Measurements from ENCODE around the gene C1QTNF9. TPM values are rescaled to one million over a fixed set of nuclear protein-coding genes. Genes with fewer than 3 reads are reported as not detected.
A peak's percentile ranks its signal among the peaks of the same experiment; 100 is the strongest.
"Not testable (repeated sequence)": the region's sequence is repeated elsewhere in the genome, so short reads cannot be mapped to it uniquely, and the experiment has no call there.

Gene C1QTNF9
- total RNA-seq, 2 experiments from 2014 or later: not detected

GRCh38 chr13:24313439-24313838 is 4.1 kb downstream of the C1QTNF9 start:
- no peak overlapping the region for H3K27ac Mint-ChIP-seq
- ATAC-seq (ENCODE audit: low read depth) (no peak), DNase-seq (no peak)
- H3K9me3 Mint-ChIP-seq: no peaks in the 10 kb centered on the region
- no peaks in the 10 kb centered on the region for H3K36me3 Mint-ChIP-seq
- peaks cover 3% of the 10 kb centered on the region for H3K27me3 Mint-ChIP-seq
- H3K4me3 Mint-ChIP-seq: no peak overlapping the region
- peaks cover 1% of the 10 kb centered on the region for H3K4me1 Mint-ChIP-seq
- POLR2A ChIA-PET: no interaction called here

- H3K4me3 Mint-ChIP-seq; H3K27ac Mint-ChIP-seq; H3K36me3 Mint-ChIP-seq; DNase-seq; ATAC-seq (ENCODE audit: low read depth); H3K9me3 Mint-ChIP-seq; POLR2A ChIA-PET; H3K27me3 Mint-ChIP-seq; H3K4me1 Mint-ChIP-seq: not testable (repeated sequence)
Measured at GRCh38 chr13:24317835-24318234, 8.5 kb downstream of the C1QTNF9 start.

GRCh38 chr13:24318878-24319277 is 9.5 kb downstream of the C1QTNF9 start:
- ATAC-seq (ENCODE audit: low read depth); H3K27ac Mint-ChIP-seq; H3K27me3 Mint-ChIP-seq; H3K9me3 Mint-ChIP-seq; DNase-seq; H3K4me3 Mint-ChIP-seq; H3K4me1 Mint-ChIP-seq; POLR2A ChIA-PET; H3K36me3 Mint-ChIP-seq: not testable (repeated sequence)

- H3K4me1 Mint-ChIP-seq; H3K9me3 Mint-ChIP-seq; H3K36me3 Mint-ChIP-seq; H3K27ac Mint-ChIP-seq; H3K27me3 Mint-ChIP-seq; ATAC-seq (ENCODE audit: low read depth); POLR2A ChIA-PET; H3K4me3 Mint-ChIP-seq; DNase-seq: not testable (repeated sequence)
Measured at GRCh38 chr13:24319641-24320040, 10.3 kb downstream of the C1QTNF9 start.

GRCh38 chr13:24321416-24321815 is 12.0 kb downstream of the C1QTNF9 start:
- H3K4me1 Mint-ChIP-seq; POLR2A ChIA-PET; H3K4me3 Mint-ChIP-seq; H3K27ac Mint-ChIP-seq; DNase-seq; H3K36me3 Mint-ChIP-seq; H3K9me3 Mint-ChIP-seq; ATAC-seq (ENCODE audit: low read depth): not testable (repeated sequence)
- peaks cover 23% of the 10 kb centered on the region for H3K27me3 Mint-ChIP-seq

- H3K4me3 Mint-ChIP-seq; H3K36me3 Mint-ChIP-seq; H3K9me3 Mint-ChIP-seq; POLR2A ChIA-PET; H3K27ac Mint-ChIP-seq; ATAC-seq (ENCODE audit: low read depth); H3K4me1 Mint-ChIP-seq; DNase-seq: not testable (repeated sequence)
- peaks cover 30% of the 10 kb centered on the region for H3K27me3 Mint-ChIP-seq
Measured at GRCh38 chr13:24322470-24322869, 13.1 kb downstream of the C1QTNF9 start.

- no peak for ATAC-seq (ENCODE audit: low read depth)
- no peak overlapping the region for H3K4me3 Mint-ChIP-seq
Measured at GRCh38 chr13:24323036-24323738, 13.8 kb downstream of the C1QTNF9 start.

GRCh38 chr13:24323739-24324075 is 14.3 kb downstream of the C1QTNF9 start:
- Mint-ChIP-seq H3K36me3 (no peaks in the 10 kb centered on the region), H3K27ac (no peak overlapping the region), H3K9me3 (no peaks in the 10 kb centered on the region), H3K4me1 (no peaks in the 10 kb centered on the region), H3K4me3 (no peak overlapping the region), H3K27me3 (peaks cover 43% of the 10 kb centered on the region)
- ATAC-seq (ENCODE audit: low read depth) (no peak), DNase-seq (no peak)
- POLR2A ChIA-PET: no interaction called here

More at GRCh38 chr13:24323036-24323738, 13.8 kb downstream of the C1QTNF9 start:
- Mint-ChIP-seq H3K4me1 (no peaks in the 10 kb centered on the region), H3K27me3 (peaks cover 37% of the 10 kb centered on the region), H3K36me3 (no peaks in the 10 kb centered on the region), H3K27ac (no peak overlapping the region), H3K9me3 (no peaks in the 10 kb centered on the region)
- DNase-seq: no peak
- POLR2A ChIA-PET: no interaction called here

GRCh38 chr13:24327598-24327997 is 18.2 kb downstream of the C1QTNF9 start:
- POLR2A ChIA-PET; H3K36me3 Mint-ChIP-seq; H3K27ac Mint-ChIP-seq; ATAC-seq (ENCODE audit: low read depth); DNase-seq; H3K9me3 Mint-ChIP-seq; H3K4me1 Mint-ChIP-seq: not testable (repeated sequence)
- Mint-ChIP-seq H3K27me3 (peaks cover 65% of the 10 kb centered on the region), H3K4me3 (peak overlapping the region; percentile 19)

- POLR2A ChIA-PET: no interaction called here
- Mint-ChIP-seq H3K4me1 (no peaks in the 10 kb centered on the region), H3K27ac (no peak overlapping the region), H3K36me3 (no peaks in the 10 kb centered on the region), H3K4me3 (peak overlapping the region; percentile 19), H3K9me3 (peaks cover 1% of the 10 kb centered on the region), H3K27me3 (peaks cover 69% of the 10 kb centered on the region)
- DNase-seq (no peak), ATAC-seq (ENCODE audit: low read depth) (peak; percentile 42)
Measured at GRCh38 chr13:24328145-24328544, 18.8 kb downstream of the C1QTNF9 start.

GRCh38 chr13:24338721-24339120 is 29.3 kb downstream of the C1QTNF9 start:
- no peak overlapping the region for H3K27ac Mint-ChIP-seq
- POLR2A ChIA-PET: no interaction called here
- ATAC-seq (ENCODE audit: low read depth) (no peak), DNase-seq (no peak)
- H3K4me1 Mint-ChIP-seq: no peaks in the 10 kb centered on the region
- peaks cover 2% of the 10 kb centered on the region for H3K9me3 Mint-ChIP-seq
- no peaks in the 10 kb centered on the region for H3K27me3 Mint-ChIP-seq
- H3K4me3 Mint-ChIP-seq: no peak overlapping the region
- no peaks in the 10 kb centered on the region for H3K36me3 Mint-ChIP-seq

GRCh38 chr13:24339937-24340607 is 30.7 kb downstream of the C1QTNF9 start:
- Mint-ChIP-seq H3K27me3 (peaks cover 6% of the 10 kb centered on the region), H3K9me3 (peaks cover 2% of the 10 kb centered on the region), H3K4me1 (no peaks in the 10 kb centered on the region), H3K27ac (no peak overlapping the region), H3K36me3 (no peaks in the 10 kb centered on the region), H3K4me3 (no peak overlapping the region)
- no peak for ATAC-seq (ENCODE audit: low read depth)
- no peak for DNase-seq
- POLR2A ChIA-PET: no interaction called here

GRCh38 chr13:24340608-24340955 is 31.2 kb downstream of the C1QTNF9 start:
- no peak overlapping the region for H3K27ac Mint-ChIP-seq
- peaks cover 2% of the 10 kb centered on the region for H3K9me3 Mint-ChIP-seq
- H3K4me1 Mint-ChIP-seq: no peaks in the 10 kb centered on the region
- ATAC-seq (ENCODE audit: low read depth) (no peak), DNase-seq (no peak)
- H3K36me3 Mint-ChIP-seq: no peaks in the 10 kb centered on the region
- H3K4me3 Mint-ChIP-seq: no peak overlapping the region
- POLR2A ChIA-PET: no interaction called here
- peaks cover 8% of the 10 kb centered on the region for H3K27me3 Mint-ChIP-seq

GRCh38 chr13:24341439-24341838 is 32.1 kb downstream of the C1QTNF9 start:
- H3K36me3 Mint-ChIP-seq: no peaks in the 10 kb centered on the region
- no peak for DNase-seq
- H3K27me3 Mint-ChIP-seq: peaks cover 8% of the 10 kb centered on the region
- POLR2A ChIA-PET: no interaction called here
- no peak overlapping the region for H3K4me3 Mint-ChIP-seq
- H3K27ac Mint-ChIP-seq: no peak overlapping the region
- no peak for ATAC-seq (ENCODE audit: low read depth)
- H3K9me3 Mint-ChIP-seq: no peaks in the 10 kb centered on the region
- no peaks in the 10 kb centered on the region for H3K4me1 Mint-ChIP-seq

Data from activated naive CD8-positive, alpha-beta T cell treated with anti-CD3 and anti-CD28 coated beads, Interleukin-2, amount 10 ng/mL, durations not matched to agents 7 days and 5 days (primary cell).